Activated CD8-positive, alpha-beta T cell treated with anti-CD3 and anti-CD28 coated beads for 36 hours (primary cell): Measurements from ENCODE around the gene SLC44A5. TPM values are rescaled to one million over a fixed set of nuclear protein-coding genes. Genes with fewer than 3 reads are reported as not detected.

Experiments used
- ATAC-seq: fragments of 200-7000 bp; cut with Tn5 transposase; one replicate; pipeline ENCODE4 v1.10.0; 2021; ENCODE audit warnings: mild to moderate bottlenecking, moderate library complexity
- CTCF ChIA-PET: fragments of 350-600 bp; sonication (Branson Sonifier 250); formaldehyde crosslinking; loops from one replicate; lab custom pipeline; 2021; ENCODE audit warnings: antibody characterized with exemption; lab: Charles Lee
- POLR2A ChIA-PET: fragments of 350-600 bp; sonication (Branson Sonifier 250); formaldehyde crosslinking; loops from one replicate; lab custom pipeline; 2021; ENCODE audit warnings: antibody characterized with exemption; lab: Charles Lee
- DNase-seq: peaks from one replicate; pipeline ENCODE4 v3.0.0-alpha.2; 2020
- H3K27ac Mint-ChIP-seq: one replicate; pipeline ENCODE4 v1.8.0; 2021; ENCODE audit warnings: mild to moderate bottlenecking, mixed read lengths
- H3K27me3 Mint-ChIP-seq: one replicate; pipeline ENCODE4 v1.8.0; 2021; ENCODE audit warnings: mixed read lengths
- H3K36me3 Mint-ChIP-seq: one replicate; pipeline ENCODE4 v1.8.0; 2021; ENCODE audit warnings: low read depth, mixed read lengths
- H3K4me1 Mint-ChIP-seq: one replicate; pipeline ENCODE4 v1.8.0; 2021; ENCODE audit warnings: low read depth, mixed read lengths
- H3K4me3 Mint-ChIP-seq: one replicate; pipeline ENCODE4 v1.8.0; 2021; ENCODE audit warnings: mild to moderate bottlenecking, moderate library complexity, mixed read lengths
- H3K9me3 Mint-ChIP-seq: one replicate; pipeline ENCODE4 v1.8.0; 2021; ENCODE audit warnings: mixed read lengths
- intact Hi-C: fragments of 100-400 bp; cut with micrococcal nuclease; formaldehyde crosslinking; loops from one replicate; pipeline ENCODE4 v1.10.0; 2022
- total RNA-seq, 2 experiments: library from RNA; stranded (reverse); gene quantifications; one replicate each; pipeline ENCODE4 v1.2.3, GENCODE V29; 2021
- TF ChIP-seq, protein P1 (sequence below): fragments of 200-600 bp; IDR thresholded peaks from one replicate; pipeline ENCODE4 v1.8.0; 2022; ENCODE audit warnings: antibody characterized with exemption, mild to moderate bottlenecking

SLC44A5 gene
- total RNA-seq, 2 experiments from 2014 or later: 0.11 to 0.22 TPM

DNA sequence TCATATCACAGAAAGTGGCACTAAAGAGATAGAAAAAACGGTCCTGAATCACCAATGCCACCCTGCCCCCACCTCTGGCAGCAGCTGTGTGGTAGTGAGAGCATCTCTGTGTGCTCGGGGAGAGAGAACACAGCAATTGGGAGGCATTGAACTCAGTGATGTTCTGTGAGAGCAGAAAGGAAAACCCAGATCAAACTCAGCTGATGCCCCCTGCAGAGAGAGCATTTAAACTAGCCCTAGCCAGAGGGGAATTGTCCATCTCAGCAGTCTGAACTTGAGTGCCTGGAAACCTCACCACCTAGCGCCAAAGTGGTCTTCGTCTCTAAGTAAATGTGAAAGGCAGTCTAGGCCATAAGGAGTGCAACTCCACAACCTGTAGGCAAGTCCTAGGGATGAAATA, 21.3 kb downstream of the SLC44A5 start:
- ChIA-PET CTCF (no interaction called here), POLR2A (no interaction called here)
- H3K27ac Mint-ChIP-seq: no peak overlapping the region
- intact Hi-C loops: no loop called here
- peaks cover 10% of the 10 kb centered on the region for H3K27me3 Mint-ChIP-seq
- TF ChIP-seq, protein P1, sequence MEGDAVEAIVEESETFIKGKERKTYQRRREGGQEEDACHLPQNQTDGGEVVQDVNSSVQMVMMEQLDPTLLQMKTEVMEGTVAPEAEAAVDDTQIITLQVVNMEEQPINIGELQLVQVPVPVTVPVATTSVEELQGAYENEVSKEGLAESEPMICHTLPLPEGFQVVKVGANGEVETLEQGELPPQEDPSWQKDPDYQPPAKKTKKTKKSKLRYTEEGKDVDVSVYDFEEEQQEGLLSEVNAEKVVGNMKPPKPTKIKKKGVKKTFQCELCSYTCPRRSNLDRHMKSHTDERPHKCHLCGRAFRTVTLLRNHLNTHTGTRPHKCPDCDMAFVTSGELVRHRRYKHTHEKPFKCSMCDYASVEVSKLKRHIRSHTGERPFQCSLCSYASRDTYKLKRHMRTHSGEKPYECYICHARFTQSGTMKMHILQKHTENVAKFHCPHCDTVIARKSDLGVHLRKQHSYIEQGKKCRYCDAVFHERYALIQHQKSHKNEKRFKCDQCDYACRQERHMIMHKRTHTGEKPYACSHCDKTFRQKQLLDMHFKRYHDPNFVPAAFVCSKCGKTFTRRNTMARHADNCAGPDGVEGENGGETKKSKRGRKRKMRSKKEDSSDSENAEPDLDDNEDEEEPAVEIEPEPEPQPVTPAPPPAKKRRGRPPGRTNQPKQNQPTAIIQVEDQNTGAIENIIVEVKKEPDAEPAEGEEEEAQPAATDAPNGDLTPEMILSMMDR: no peak
- DNase-seq: no peak
- no peak overlapping the region for H3K4me3 Mint-ChIP-seq
- no peak for ATAC-seq
- H3K9me3 Mint-ChIP-seq: no peaks in the 10 kb centered on the region
- H3K36me3 Mint-ChIP-seq: no peaks in the 10 kb centered on the region
- no peaks in the 10 kb centered on the region for H3K4me1 Mint-ChIP-seq

DNA sequence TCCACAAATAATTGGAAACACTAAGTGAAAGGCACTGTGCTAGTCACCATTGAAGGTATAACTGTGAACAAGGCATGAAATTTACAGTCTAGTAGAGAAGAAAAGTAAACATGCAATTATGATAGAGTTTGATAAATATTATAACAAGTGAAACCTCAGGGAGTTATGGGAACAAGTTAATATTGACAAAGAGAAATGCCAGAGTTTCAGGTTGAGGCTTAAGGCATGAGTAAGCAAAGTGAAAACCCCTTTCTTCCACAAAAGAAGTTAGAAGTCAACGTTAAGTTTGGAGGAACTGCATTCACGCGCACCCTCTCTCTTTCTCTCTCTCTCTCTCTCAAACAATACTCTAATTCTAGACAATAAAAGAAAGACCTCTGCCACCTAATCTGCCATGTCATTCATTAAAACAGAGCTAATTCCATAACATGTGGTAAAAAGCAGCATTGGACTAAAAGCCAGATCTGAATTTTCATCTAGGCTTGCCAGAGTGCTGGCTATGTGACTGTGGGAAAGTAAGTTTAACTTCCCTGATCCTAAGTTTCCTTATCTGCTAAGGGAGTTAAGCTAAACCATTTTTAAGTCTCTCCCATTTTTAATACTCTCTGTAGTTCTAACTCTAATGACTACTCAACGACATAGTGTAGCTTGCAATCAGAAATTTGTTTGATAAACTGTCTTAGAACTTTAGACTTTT, 22.0 kb downstream of the SLC44A5 start:
- no peak overlapping the region for H3K4me3 Mint-ChIP-seq
- ChIA-PET POLR2A (no interaction called here), CTCF (no interaction called here)
- ATAC-seq (no peak), DNase-seq (no peak)
- H3K4me1 Mint-ChIP-seq: no peaks in the 10 kb centered on the region
- peaks cover 10% of the 10 kb centered on the region for H3K27me3 Mint-ChIP-seq
- TF ChIP-seq, protein P1: no peak
- intact Hi-C loops: no loop called here
- H3K9me3 Mint-ChIP-seq: no peaks in the 10 kb centered on the region
- H3K27ac Mint-ChIP-seq: no peak overlapping the region
- no peaks in the 10 kb centered on the region for H3K36me3 Mint-ChIP-seq

DNA sequence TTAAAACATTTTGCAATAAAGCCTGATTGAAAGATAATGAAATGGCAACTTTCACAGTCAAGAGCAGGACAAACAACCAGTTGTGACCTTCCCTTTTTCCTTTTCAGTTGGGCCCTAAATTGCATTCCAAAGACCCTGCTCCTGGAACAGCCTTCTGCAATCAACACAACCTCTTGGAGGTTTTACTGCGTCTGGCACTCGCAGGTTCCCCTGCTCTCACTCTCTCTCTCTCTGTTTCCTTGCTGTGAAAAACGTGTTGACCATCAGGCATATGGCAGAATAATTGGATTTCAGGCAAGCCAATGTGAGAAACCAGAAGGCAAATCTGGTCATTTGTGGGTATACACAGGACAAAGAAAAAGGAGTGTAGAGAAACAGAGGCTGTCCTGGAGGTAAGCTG, 23.2 kb downstream of the SLC44A5 start:
- Mint-ChIP-seq H3K27ac (no peak overlapping the region), H3K4me1 (no peaks in the 10 kb centered on the region), H3K4me3 (no peak overlapping the region), H3K9me3 (no peaks in the 10 kb centered on the region), H3K36me3 (no peaks in the 10 kb centered on the region), H3K27me3 (peaks cover 7% of the 10 kb centered on the region)
- DNase-seq: no peak
- CTCF ChIA-PET: no interaction called here
- ATAC-seq: no peak
- POLR2A ChIA-PET: no interaction called here
- TF ChIP-seq, protein P1: no peak
- intact Hi-C loops: no loop called here

DNA sequence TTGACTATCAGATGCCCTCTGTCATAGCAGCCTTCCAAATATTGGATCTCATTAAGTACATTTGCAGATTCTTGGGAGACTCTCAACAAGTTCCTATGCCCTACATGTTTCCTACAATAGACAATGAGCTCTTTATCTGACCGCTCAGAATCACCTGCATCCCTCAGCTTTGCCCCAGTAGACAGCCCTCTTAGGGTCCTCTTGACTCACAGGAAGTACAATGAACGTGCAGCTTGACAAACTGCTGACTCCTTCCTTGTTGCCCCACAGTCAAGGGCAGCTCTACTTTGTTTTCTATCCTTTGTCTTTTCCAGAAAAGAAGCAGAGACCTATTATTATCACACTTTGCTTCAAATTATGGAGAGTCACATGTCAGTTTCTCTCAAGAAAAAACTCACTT, 27.6 kb downstream of the SLC44A5 start:
- intact Hi-C loops: no loop called here
- H3K4me3 Mint-ChIP-seq: no peak overlapping the region
- TF ChIP-seq, protein P1: no peak
- no peaks in the 10 kb centered on the region for H3K9me3 Mint-ChIP-seq
- ATAC-seq (no peak), DNase-seq (no peak)
- ChIA-PET POLR2A (interaction anchor here (1.2 kb wide), 1 partner anchor 17 kb away, joined by 3 read pairs; no protein-coding TSS in a partner anchor), CTCF (no interaction called here)
- H3K36me3 Mint-ChIP-seq: no peaks in the 10 kb centered on the region
- no peaks in the 10 kb centered on the region for H3K27me3 Mint-ChIP-seq
- H3K27ac Mint-ChIP-seq: no peak overlapping the region
- H3K4me1 Mint-ChIP-seq: no peaks in the 10 kb centered on the region

DNA sequence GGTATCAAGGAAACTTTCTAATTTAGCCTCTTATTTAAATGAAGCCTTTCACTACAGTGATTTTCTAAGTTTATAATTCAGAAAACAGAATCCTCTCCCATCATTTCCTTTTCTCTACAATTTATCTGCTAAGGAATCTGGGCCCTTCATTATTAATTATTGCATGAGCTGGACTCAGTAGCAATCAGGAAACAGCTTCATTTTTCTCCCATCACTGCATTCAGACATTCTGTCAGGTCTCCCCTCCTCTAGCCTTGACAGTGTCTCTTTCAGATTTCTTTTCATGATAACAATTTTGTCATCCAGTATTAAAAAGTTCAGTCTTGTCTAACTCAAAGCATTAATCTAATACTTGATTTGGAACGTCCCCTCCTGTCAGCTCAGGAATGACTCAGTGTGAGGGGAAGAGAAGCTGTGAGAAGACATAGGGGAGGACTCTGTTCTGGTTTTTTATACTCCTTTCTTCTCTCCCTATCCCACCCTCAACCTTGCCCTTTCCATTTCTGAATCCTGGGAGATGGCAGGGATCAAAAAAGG, 28.1 kb downstream of the SLC44A5 start:
- DNase-seq (no peak), ATAC-seq (no peak)
- Mint-ChIP-seq H3K9me3 (no peaks in the 10 kb centered on the region), H3K4me1 (no peaks in the 10 kb centered on the region), H3K36me3 (no peaks in the 10 kb centered on the region), H3K27me3 (no peaks in the 10 kb centered on the region), H3K27ac (no peak overlapping the region), H3K4me3 (no peak overlapping the region)
- ChIA-PET POLR2A (interaction anchor here (1.2 kb wide), 1 partner anchor 17 kb away, joined by 3 read pairs; no protein-coding TSS in a partner anchor), CTCF (no interaction called here)
- TF ChIP-seq, protein P1: no peak
- intact Hi-C loops: no loop called here
